Erythroblast (primary cell): ENCODE data around the gene SNRK.

Source experiments
- GATA1 ChIP-seq: IDR thresholded peaks from 2 replicates; pipeline ENCODE4 v1.6.1; 2011; ENCODE audit warnings: low read depth, mild to moderate bottlenecking, control low read depth, low read length, moderate library complexity
- POLR2A ChIP-seq: IDR thresholded peaks from 2 replicates; pipeline ENCODE4 v1.6.1; 2011; ENCODE audit warnings: mild to moderate bottlenecking, low read length

DNA sequence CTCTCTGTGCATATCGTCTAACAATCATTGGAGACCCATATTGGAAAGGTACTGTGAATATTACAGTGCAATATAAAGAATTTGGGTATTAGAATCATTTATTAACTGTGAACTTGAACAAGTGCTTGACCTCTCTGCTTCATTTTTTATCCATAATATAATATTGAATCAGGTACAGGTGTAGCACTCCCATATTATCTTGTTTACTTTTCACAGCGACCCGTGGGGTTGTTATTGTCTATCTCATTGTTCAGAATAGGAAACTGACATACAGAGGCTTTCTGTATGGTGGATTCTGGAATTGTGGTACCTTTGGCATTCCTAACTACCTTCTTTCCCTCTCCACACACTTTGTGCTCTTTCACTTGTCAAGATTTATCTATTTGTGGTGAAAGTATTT lies 17.8 kb downstream of the SNRK start:
- TF ChIP-seq POLR2A, result no peak
- no peak for TF ChIP-seq GATA1
